Activated CD4-positive, alpha-beta memory T cell treated with anti-CD3 and anti-CD28 coated beads for 36 hours (primary cell): Measurements from ENCODE around the gene B4GALNT4. TPM values are rescaled to one million over a fixed set of nuclear protein-coding genes. Genes with fewer than 3 reads are reported as not detected.
"Not testable (repeated sequence)": the region's sequence is repeated elsewhere in the genome, so short reads cannot be mapped to it uniquely, and the experiment has no call there.

Experiments
- CTCF ChIA-PET: fragments of 350-600 bp; sonication (Branson Sonifier 250); formaldehyde crosslinking; loops from one replicate; lab custom pipeline; 2021; ENCODE audit warnings: antibody characterized with exemption, inconsistent platforms; lab: Charles Lee
- POLR2A ChIA-PET: fragments of 350-600 bp; sonication (Branson Sonifier 250); formaldehyde crosslinking; loops from one replicate; lab custom pipeline; 2021; ENCODE audit warnings: antibody characterized with exemption; lab: Charles Lee
- DNase-seq: peaks from one replicate; pipeline ENCODE4 v3.0.0-alpha.2; 2020
- H3K27ac Mint-ChIP-seq: one replicate; pipeline ENCODE4 v1.8.0; 2021; ENCODE audit warnings: mixed read lengths
- H3K27me3 Mint-ChIP-seq: one replicate; pipeline ENCODE4 v1.8.0; 2021; ENCODE audit warnings: mixed read lengths
- H3K36me3 Mint-ChIP-seq: one replicate; pipeline ENCODE4 v1.8.0; 2021; ENCODE audit warnings: mixed read lengths
- H3K4me1 Mint-ChIP-seq: one replicate; pipeline ENCODE4 v1.8.0; 2021; ENCODE audit warnings: low read depth, mixed read lengths
- H3K4me3 Mint-ChIP-seq: one replicate; pipeline ENCODE4 v1.8.0; 2021; ENCODE audit warnings: mild to moderate bottlenecking, mixed read lengths
- H3K9me3 Mint-ChIP-seq: one replicate; pipeline ENCODE4 v1.8.0; 2021; ENCODE audit warnings: mixed read lengths
- intact Hi-C: fragments of 100-400 bp; cut with micrococcal nuclease; formaldehyde crosslinking; loops from one replicate; pipeline ENCODE4 v1.15.1; 2023
- total RNA-seq, 2 experiments: library from RNA; stranded (reverse); gene quantifications; one replicate each; pipeline ENCODE4 v1.2.3, GENCODE V29; 2021

The B4GALNT4 gene
- total RNA-seq, 2 experiments from 2014 or later = 2.1 to 4.0 TPM

GRCh38 chr11:416757-417621, 47.7 kb downstream of the B4GALNT4 start:
- peak; percentile 57 for DNase-seq
- intact Hi-C loops = loop anchor here (2.0 to 10.0 kb wide), 2 partner anchors 32 to 378 kb away; partner anchors contain the start of genes CEND1 and SLC25A22
- Mint-ChIP-seq H3K36me3 (peaks cover 2% of the 10 kb centered on the region), H3K27ac (no peak overlapping the region), H3K4me3 (peak overlapping the region; percentile 83), H3K9me3 (no peaks in the 10 kb centered on the region), H3K27me3 (no peaks in the 10 kb centered on the region), H3K4me1 (peaks cover 25% of the 10 kb centered on the region)
- ChIA-PET CTCF (interaction anchor here (1.0 to 2.5 kb wide), 4 partner anchors 10 to 33 kb away, joined by 3 to 17 read pairs (median 5); partner anchors contain the start of gene PTDSS2), POLR2A (interaction anchor here (1.1 to 2.4 kb wide), 8 partner anchors 9 to 105 kb away, joined by 3 to 16 read pairs (median 6); partner anchors contain the start of genes ANO9 and RNH1)

GRCh38 chr11:417652-418342, 48.5 kb downstream of the B4GALNT4 start:
- H3K27me3 Mint-ChIP-seq = no peaks in the 10 kb centered on the region
- H3K4me3 Mint-ChIP-seq = peak overlapping the region; percentile 67
- H3K36me3 Mint-ChIP-seq = peaks cover 2% of the 10 kb centered on the region
- ChIA-PET CTCF (interaction anchor here (2.5 kb wide), 1 partner anchor 31 kb away, joined by 17 read pairs; no protein-coding TSS in a partner anchor), POLR2A (interaction anchor here (1.1 to 1.7 kb wide), 4 partner anchors 9 to 31 kb away, joined by 3 to 16 read pairs (median 8); partner anchors contain the start of gene ANO9)
- DNase-seq = no peak
- H3K9me3 Mint-ChIP-seq = no peaks in the 10 kb centered on the region
- intact Hi-C loops = loop anchor here (2.0 to 10.0 kb wide), 2 partner anchors 31 to 377 kb away; partner anchors contain the start of genes CEND1 and SLC25A22
- no peak overlapping the region for H3K27ac Mint-ChIP-seq
- peaks cover 23% of the 10 kb centered on the region for H3K4me1 Mint-ChIP-seq

- Mint-ChIP-seq H3K27ac (no peak overlapping the region), H3K36me3 (peaks cover 2% of the 10 kb centered on the region), H3K9me3 (no peaks in the 10 kb centered on the region), H3K4me1 (peaks cover 17% of the 10 kb centered on the region), H3K27me3 (no peaks in the 10 kb centered on the region), H3K4me3 (no peak overlapping the region)
- POLR2A ChIA-PET = no interaction called here
- intact Hi-C loops = loop anchor here (10.0 kb wide), 1 partner anchor 376 kb away; the partner anchor contains the start of genes CEND1 and SLC25A22
- no peak for DNase-seq
- CTCF ChIA-PET = interaction anchor here (0.6 to 2.5 kb wide), 3 partner anchors 30 to 145 kb away, joined by 3 to 17 read pairs (median 3); no protein-coding TSS in a partner anchor
Measured at GRCh38 chr11:418343-419247, 49.3 kb downstream of the B4GALNT4 start.

- ChIA-PET POLR2A (no interaction called here), CTCF (interaction anchor here (0.6 to 0.8 kb wide), 2 partner anchors 29 to 146 kb away, joined by 3 read pairs; no protein-coding TSS in a partner anchor)
- Mint-ChIP-seq H3K4me3 (no peak overlapping the region), H3K27me3 (no peaks in the 10 kb centered on the region), H3K36me3 (peaks cover 2% of the 10 kb centered on the region), H3K9me3 (no peaks in the 10 kb centered on the region), H3K4me1 (peaks cover 15% of the 10 kb centered on the region), H3K27ac (no peak overlapping the region)
- DNase-seq = no peak
- intact Hi-C loops = loop anchor here (10.0 kb wide), 1 partner anchor 375 kb away; the partner anchor contains the start of genes CEND1 and SLC25A22
Measured at GRCh38 chr11:419248-420005, 50.1 kb downstream of the B4GALNT4 start.

- Mint-ChIP-seq H3K9me3 (no peaks in the 10 kb centered on the region), H3K27me3 (no peaks in the 10 kb centered on the region), H3K4me1 (peaks cover 7% of the 10 kb centered on the region), H3K36me3 (peaks cover 7% of the 10 kb centered on the region), H3K27ac (no peak overlapping the region), H3K4me3 (no peak overlapping the region)
- ChIA-PET CTCF (no interaction called here), POLR2A (no interaction called here)
- DNase-seq = no peak
- intact Hi-C loops = no loop called here
Measured at GRCh38 chr11:420054-420910, 51.0 kb downstream of the B4GALNT4 start.

- Mint-ChIP-seq H3K27ac (no peak overlapping the region), H3K9me3 (no peaks in the 10 kb centered on the region), H3K27me3 (no peaks in the 10 kb centered on the region), H3K36me3 (peaks cover 7% of the 10 kb centered on the region), H3K4me3 (no peak overlapping the region), H3K4me1 (peaks cover 3% of the 10 kb centered on the region)
- CTCF ChIA-PET = no interaction called here
- POLR2A ChIA-PET = no interaction called here
- DNase-seq = no peak
- intact Hi-C loops = no loop called here
Measured at GRCh38 chr11:420911-421321, 51.6 kb downstream of the B4GALNT4 start.

GRCh38 chr11:422249-422656, 53.0 kb downstream of the B4GALNT4 start:
- intact Hi-C loops = no loop called here
- H3K4me3 Mint-ChIP-seq = no peak overlapping the region
- no peaks in the 10 kb centered on the region for H3K9me3 Mint-ChIP-seq
- no peak overlapping the region for H3K27ac Mint-ChIP-seq
- ChIA-PET POLR2A (no interaction called here), CTCF (no interaction called here)
- DNase-seq = no peak
- H3K27me3 Mint-ChIP-seq = no peaks in the 10 kb centered on the region
- no peaks in the 10 kb centered on the region for H3K4me1 Mint-ChIP-seq
- H3K36me3 Mint-ChIP-seq = peaks cover 6% of the 10 kb centered on the region

GRCh38 chr11:424232-424631, 54.9 kb downstream of the B4GALNT4 start:
- no peak overlapping the region for H3K27ac Mint-ChIP-seq
- H3K4me1 Mint-ChIP-seq = no peaks in the 10 kb centered on the region
- intact Hi-C loops = no loop called here
- ChIA-PET CTCF (no interaction called here), POLR2A (no interaction called here)
- no peak for DNase-seq
- H3K36me3 Mint-ChIP-seq = peaks cover 10% of the 10 kb centered on the region
- H3K4me3 Mint-ChIP-seq = no peak overlapping the region
- H3K9me3 Mint-ChIP-seq = no peaks in the 10 kb centered on the region
- no peaks in the 10 kb centered on the region for H3K27me3 Mint-ChIP-seq

GRCh38 chr11:424766-425165, 55.5 kb downstream of the B4GALNT4 start:
- H3K9me3 Mint-ChIP-seq, H3K27ac Mint-ChIP-seq, DNase-seq, H3K4me3 Mint-ChIP-seq, H3K4me1 Mint-ChIP-seq, POLR2A ChIA-PET, intact Hi-C loops, H3K27me3 Mint-ChIP-seq: not testable (repeated sequence)
- CTCF ChIA-PET = interaction anchor here (1.0 kb wide), 1 partner anchor 93 kb away, joined by 3 read pairs; no protein-coding TSS in a partner anchor
- peaks cover 10% of the 10 kb centered on the region for H3K36me3 Mint-ChIP-seq

- intact Hi-C loops = no loop called here
- Mint-ChIP-seq H3K4me1 (no peaks in the 10 kb centered on the region), H3K27ac (no peak overlapping the region), H3K27me3 (no peaks in the 10 kb centered on the region), H3K9me3 (no peaks in the 10 kb centered on the region), H3K36me3 (peaks cover 10% of the 10 kb centered on the region), H3K4me3 (no peak overlapping the region)
- ChIA-PET CTCF (interaction anchor here (0.6 to 1.0 kb wide), 3 partner anchors 23 to 170 kb away, joined by 3 read pairs; no protein-coding TSS in a partner anchor), POLR2A (no interaction called here)
- DNase-seq = no peak
Measured at GRCh38 chr11:425301-425700, 56.0 kb downstream of the B4GALNT4 start.
